GM19193 (cell line): ENCODE results near the gene CRCP.

ENCODE experiments used
- POLR2A ChIP-seq: IDR thresholded peaks from 4 replicates; pipeline ENCODE4 v1.6.1; 2011; ENCODE audit not compliant: insufficient read depth, insufficient read length; ENCODE audit errors: extremely low read depth

CRCP gene

DNA sequence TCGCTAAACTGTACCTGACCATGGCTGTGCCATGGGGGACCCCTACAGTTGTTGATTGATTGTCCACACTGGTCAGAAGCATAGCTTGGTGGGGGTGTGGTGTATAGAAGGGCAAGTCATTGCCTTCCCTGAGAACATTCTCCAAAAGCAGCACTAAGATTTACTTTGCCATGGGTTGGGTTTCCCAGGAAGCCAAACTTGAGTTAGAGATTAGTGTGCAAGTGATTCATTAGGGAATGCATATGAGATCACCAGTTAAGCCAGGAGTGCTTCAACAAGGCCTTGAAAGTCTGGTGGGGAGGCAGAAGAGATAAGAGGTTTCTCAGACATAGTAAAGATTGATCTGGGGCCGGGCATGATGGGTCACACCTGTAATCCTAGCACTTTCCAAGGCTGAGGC lies 69.1 kb downstream of the CRCP start:
- TF ChIP-seq POLR2A: no peak

GRCh38 chr7:66185680-66186187 lies 71.1 kb downstream of the CRCP start:
- no peak for TF ChIP-seq POLR2A

DNA sequence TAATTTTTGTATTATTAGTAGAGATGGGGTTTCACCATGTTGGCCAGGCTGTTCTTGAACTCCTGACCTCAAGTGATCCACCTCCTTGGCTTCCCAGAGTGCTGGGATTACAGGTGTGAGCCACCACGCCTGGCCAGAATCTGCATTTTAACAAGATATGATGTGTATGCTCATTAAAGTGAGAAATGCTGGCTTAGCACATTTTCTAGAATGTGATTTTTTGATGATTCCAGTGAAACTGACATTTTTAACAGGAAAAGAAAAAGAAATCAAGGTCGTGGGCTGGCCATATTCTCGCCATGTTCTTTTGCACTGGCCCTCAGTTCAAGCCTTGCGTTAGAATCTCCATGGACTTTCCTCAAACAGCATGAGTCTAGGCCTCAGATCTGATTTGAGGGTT lies 72.3 kb downstream of the CRCP start:
- no peak for TF ChIP-seq POLR2A

GRCh38 chr7:66187905-66188304 lies 73.3 kb downstream of the CRCP start:
- TF ChIP-seq POLR2A: no peak

GRCh38 chr7:66188645-66189044 lies 74.0 kb downstream of the CRCP start:
- TF ChIP-seq POLR2A: no peak

- no peak for TF ChIP-seq POLR2A
Measured at GRCh38 chr7:66189695-66190503, 75.3 kb downstream of the CRCP start.

GRCh38 chr7:66190504-66190857 lies 75.8 kb downstream of the CRCP start:
- TF ChIP-seq POLR2A: no peak

- no peak for TF ChIP-seq POLR2A
Measured at GRCh38 chr7:66193146-66193725, 78.6 kb downstream of the CRCP start.

DNA sequence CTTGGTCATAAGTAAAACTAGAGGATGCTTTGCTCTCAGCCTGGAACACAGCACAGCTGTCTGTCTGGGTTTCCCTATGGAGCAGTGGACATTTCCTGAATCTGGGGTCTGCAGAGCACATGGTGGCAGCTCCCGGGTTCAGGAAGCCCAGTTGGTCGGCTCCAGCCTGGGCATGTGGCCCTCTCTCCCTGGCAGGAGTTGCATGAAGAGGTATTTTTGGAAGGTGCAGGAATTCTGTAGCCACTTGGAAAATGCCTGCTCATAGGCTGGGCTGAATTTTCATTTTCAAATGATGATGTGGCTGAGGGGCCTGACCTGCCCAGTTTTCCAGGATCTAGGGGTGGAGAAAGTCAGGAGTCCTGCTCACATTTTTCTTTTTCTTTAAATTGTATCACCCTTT lies 83.8 kb downstream of the CRCP start:
- TF ChIP-seq POLR2A: no peak

DNA sequence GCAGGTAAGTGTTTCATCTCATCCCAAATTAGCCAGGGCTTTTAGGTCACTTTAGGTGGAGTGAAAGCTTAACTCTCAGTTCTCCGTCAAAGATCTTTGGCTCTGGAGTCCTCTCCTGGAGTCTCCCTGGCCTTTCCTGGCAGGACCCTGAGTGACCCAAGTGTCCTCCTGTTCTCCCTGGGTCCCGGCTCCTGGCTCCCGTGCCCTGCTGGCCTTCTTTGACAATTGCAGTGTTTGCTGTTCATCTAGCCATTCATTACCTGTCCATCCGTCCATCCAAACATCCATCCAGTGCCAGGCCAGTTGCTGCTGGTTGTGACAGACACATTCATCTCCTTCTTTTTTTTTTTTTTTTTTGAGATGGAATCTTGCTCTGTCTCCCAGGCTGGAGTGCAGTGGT lies 84.3 kb downstream of the CRCP start:
- no peak for TF ChIP-seq POLR2A

GRCh38 chr7:66202441-66202840 lies 87.8 kb downstream of the CRCP start:
- no peak for TF ChIP-seq POLR2A
